Caco-2 (cell line): Measurements from ENCODE around the gene ARID1A. TPM values are rescaled to one million over a fixed set of nuclear protein-coding genes. Genes with fewer than 3 reads are reported as not detected.
"Not testable (repeated sequence)": the region's sequence is repeated elsewhere in the genome, so short reads cannot be mapped to it uniquely, and the experiment has no call there.

Experiments used
- BruUV-seq: library from RNA; stranded (reverse); fragments of 400-500 nt; replicated peaks from 2 replicates; lab custom pipeline; 2021; lab: Mats Ljungman, UMichigan
- CTCF ChIA-PET: fragments of 300-600 bp; sonication (Branson Sonifier 250); formaldehyde crosslinking; loops from one replicate; lab custom pipeline; 2022; ENCODE audit warnings: antibody characterized with exemption; lab: Charles Lee
- POLR2A ChIA-PET: fragments of 300-600 bp; sonication (Branson Sonifier 250); formaldehyde crosslinking; loops from one replicate; lab custom pipeline; 2022; ENCODE audit warnings: antibody characterized with exemption; lab: Charles Lee
- DNase-seq, 2 experiments: peaks; one replicate each; pipeline versions ENCODE4 v3.0.0 to v3.0.0-alpha.2; 2020 to 2022
- H3K27me3 ChIP-seq: replicated peaks from 2 replicates; pipeline ENCODE4 v1.6.0; 2011; ENCODE audit warnings: low read length; ENCODE audit not compliant: control insufficient read depth, insufficient read depth
- H3K36me3 ChIP-seq: 2 replicates; pipeline ENCODE4 v1.5.1; 2011; ENCODE audit warnings: low read length; ENCODE audit not compliant: control insufficient read depth, insufficient read depth
- H3K4me1 ChIP-seq: fragments of 250-450 bp; sonication (Bioruptor Pico); 2 replicates; pipeline ENCODE4 v1.5.1; 2020; ENCODE audit warnings: mild to moderate bottlenecking
- H3K4me3 ChIP-seq: 2 replicates; pipeline ENCODE4 v1.5.1; 2011; ENCODE audit warnings: low read depth, mild to moderate bottlenecking, control low read depth, low read length
- H3K9me3 ChIP-seq: fragments of 250-450 bp; sonication (Bioruptor Pico); 2 replicates; pipeline ENCODE4 v1.5.1; 2020; ENCODE audit warnings: mild to moderate bottlenecking, moderate library complexity
- H3K27ac Mint-ChIP-seq: one replicate; pipeline ENCODE4 v1.8.0; 2022; ENCODE audit warnings: mixed read lengths; ENCODE audit not compliant: unreplicated experiment
- H3K27me3 Mint-ChIP-seq: one replicate; pipeline ENCODE4 v1.8.0; 2022; ENCODE audit warnings: mixed read lengths; ENCODE audit not compliant: insufficient read depth, unreplicated experiment
- H3K36me3 Mint-ChIP-seq: one replicate; pipeline ENCODE4 v1.8.0; 2022; ENCODE audit warnings: mild to moderate bottlenecking, mixed read lengths; ENCODE audit not compliant: insufficient read depth, unreplicated experiment
- H3K4me1 Mint-ChIP-seq: one replicate; pipeline ENCODE4 v1.8.0; 2022; ENCODE audit warnings: low read depth, mixed read lengths; ENCODE audit not compliant: unreplicated experiment
- H3K4me3 Mint-ChIP-seq: one replicate; pipeline ENCODE4 v1.8.0; 2022; ENCODE audit warnings: mild to moderate bottlenecking, moderate library complexity, mixed read lengths; ENCODE audit not compliant: unreplicated experiment
- H3K9me3 Mint-ChIP-seq: one replicate; pipeline ENCODE4 v1.8.0; 2022; ENCODE audit warnings: mixed read lengths; ENCODE audit not compliant: unreplicated experiment
- CTCF ChIP-seq, 2 experiments: fragments of 200-600 bp in 1 of 2; IDR thresholded peaks; 1 replicate in 1 of 2; 2 replicates in 1 of 2; pipeline versions ENCODE4 v1.5.1 to v1.8.0; 2011 to 2022; ENCODE audit warnings: antibody characterized with exemption in 1 of 2, control low read depth in 1 of 2, inconsistent platforms in 1 of 2, low read depth in 1 of 2, low read length in 1 of 2, mild to moderate bottlenecking in 1 of 2, moderate library complexity in 1 of 2; ENCODE audit not compliant: insufficient read depth in 1 of 2, severe bottlenecking in 1 of 2, unreplicated experiment in 1 of 2
- intact Hi-C: fragments of 100-400 bp; cut with micrococcal nuclease; formaldehyde crosslinking; loops from one replicate; pipeline ENCODE4 v1.10.0; 2022; ENCODE audit not compliant: unreplicated experiment
- total RNA-seq: library from RNA; stranded (reverse); gene quantifications from 2 replicates; pipeline ENCODE4 v1.2.3, GENCODE V29; 2022

Gene ARID1A
- total RNA-seq, 1 experiment from 2014 or later = 66.5 TPM

GRCh38 chr1:26724926-26725325 lies 29.1 kb downstream of the ARID1A start:
- H3K4me3 ChIP-seq = no peak overlapping the region
- CTCF ChIA-PET = interaction anchor here (0.7 kb wide), 1 partner anchor 61 kb away, joined by 3 read pairs; no protein-coding TSS in a partner anchor

DNA sequence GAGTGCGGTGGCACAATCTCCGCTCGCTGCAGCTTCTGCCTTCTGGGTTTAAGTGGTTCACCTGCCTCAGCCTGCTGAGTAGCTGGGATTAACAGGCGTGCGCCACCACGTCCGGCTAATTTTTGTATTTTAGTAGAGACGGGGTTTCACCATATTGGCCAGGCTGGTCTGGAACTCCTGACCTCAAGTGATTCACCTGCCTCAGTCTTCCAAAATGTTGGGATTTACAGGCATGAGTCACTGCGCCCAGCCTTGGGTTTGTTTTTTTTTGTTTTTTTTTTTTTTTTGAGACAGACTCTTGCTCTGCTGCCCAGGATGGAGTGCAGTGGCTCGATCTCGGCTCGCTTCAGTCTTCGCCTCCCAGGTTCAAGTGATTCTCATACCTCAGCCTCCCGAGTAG lies 30.1 kb downstream of the ARID1A start:
- intact Hi-C loops = loop anchor here (1.0 kb wide), 1 partner anchor 56 kb away; no protein-coding TSS in a partner anchor
- peaks cover 36% of the 10 kb centered on the region for H3K4me1 ChIP-seq

More at GRCh38 chr1:26724926-26725325, 29.1 kb downstream of the ARID1A start:
- POLR2A ChIA-PET = no interaction called here
- Mint-ChIP-seq H3K27me3 (no peaks in the 10 kb centered on the region), H3K9me3 (no peaks in the 10 kb centered on the region), H3K36me3 (peaks cover 16% of the 10 kb centered on the region), H3K4me1 (peaks cover 18% of the 10 kb centered on the region), H3K4me3 (no peak overlapping the region), H3K27ac (no peak overlapping the region)
- Histone ChIP-seq H3K36me3 (peaks cover 2% of the 10 kb centered on the region; the same call in 1 of the 2 replicates), H3K27me3 (no peaks in the 10 kb centered on the region), H3K4me1 (peaks cover 36% of the 10 kb centered on the region), H3K9me3 (no peaks in the 10 kb centered on the region)
- intact Hi-C loops = no loop called here
- TF ChIP-seq CTCF (IDR thresholded peaks at IDR 0.05; ENCODE audit: insufficient read depth in 1 of 2, low read depth in 1 of 2, low read length in 1 of 2, severe bottlenecking in 1 of 2, unreplicated experiment in 1 of 2) = no peak
- no peak for DNase-seq
- no TSS peak for BruUV-seq

DNA sequence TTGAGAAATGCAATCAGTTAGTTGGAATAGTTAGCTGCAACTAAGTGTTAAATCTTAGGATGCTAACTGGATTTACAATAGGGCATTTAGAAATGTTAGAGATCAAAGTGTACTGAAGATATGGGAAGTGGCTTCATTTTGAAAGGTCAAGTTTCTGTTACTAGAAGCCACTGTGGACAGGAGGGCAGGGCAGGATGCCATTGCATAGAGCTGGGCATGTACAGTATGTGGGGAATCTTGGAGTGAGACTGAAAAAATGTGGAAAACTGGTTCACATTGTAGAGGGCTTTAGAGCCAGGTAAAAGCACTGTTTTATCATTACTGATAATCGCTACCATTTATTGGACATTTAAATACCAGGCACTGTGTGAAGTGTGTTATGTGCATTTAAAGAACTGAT lies 31.0 kb downstream of the ARID1A start:
- no TSS peak for BruUV-seq
- no peaks in the 10 kb centered on the region for H3K9me3 ChIP-seq
- Mint-ChIP-seq H3K36me3 (peaks cover 22% of the 10 kb centered on the region), H3K27me3 (no peaks in the 10 kb centered on the region), H3K4me3 (no peak overlapping the region), H3K4me1 (peaks cover 16% of the 10 kb centered on the region), H3K9me3 (no peaks in the 10 kb centered on the region), H3K27ac (peak overlapping the region; percentile 30)
- ChIA-PET POLR2A (no interaction called here), CTCF (interaction anchor here (0.9 kb wide), 1 partner anchor 124 kb away, joined by 3 read pairs; no protein-coding TSS in a partner anchor)
- no peak for TF ChIP-seq CTCF (IDR thresholded peaks at IDR 0.05; ENCODE audit: insufficient read depth in 1 of 2, low read depth in 1 of 2, low read length in 1 of 2, severe bottlenecking in 1 of 2, unreplicated experiment in 1 of 2)
- H3K36me3 ChIP-seq = peaks cover 6% of the 10 kb centered on the region; the same call in 1 of the 2 replicates
- intact Hi-C loops = loop anchor here (1.0 kb wide), 1 partner anchor 56 kb away; no protein-coding TSS in a partner anchor
- H3K4me1 ChIP-seq = peaks cover 35% of the 10 kb centered on the region
- DNase-seq = no peak
- H3K4me3 ChIP-seq = no peak overlapping the region
- no peaks in the 10 kb centered on the region for H3K27me3 ChIP-seq

More for the DNA sequence above, 30.1 kb downstream of the ARID1A start:
- H3K9me3 ChIP-seq, H3K4me3 Mint-ChIP-seq, H3K36me3 ChIP-seq, H3K9me3 Mint-ChIP-seq, H3K4me3 ChIP-seq, POLR2A ChIA-PET, BruUV-seq, H3K27me3 ChIP-seq, DNase-seq, H3K27me3 Mint-ChIP-seq: not testable (repeated sequence)
- peak overlapping the region; percentile 30 for H3K27ac Mint-ChIP-seq
- peaks cover 18% of the 10 kb centered on the region for H3K4me1 Mint-ChIP-seq
- H3K36me3 Mint-ChIP-seq = peaks cover 13% of the 10 kb centered on the region
- CTCF ChIA-PET = interaction anchor here (0.9 kb wide), 1 partner anchor 123 kb away, joined by 3 read pairs; no protein-coding TSS in a partner anchor
